GM19035 (cell line): ENCODE results near the gene ALOX5.
A peak's percentile ranks its signal among the peaks of the same experiment; 100 is the strongest.

Source experiments
- ATAC-seq: cut with Tn5 transposase; IDR thresholded peaks from one replicate; pipeline ENCODE4 v1.9.1; 2021; ENCODE audit not compliant: unreplicated experiment

The ALOX5 gene

DNA sequence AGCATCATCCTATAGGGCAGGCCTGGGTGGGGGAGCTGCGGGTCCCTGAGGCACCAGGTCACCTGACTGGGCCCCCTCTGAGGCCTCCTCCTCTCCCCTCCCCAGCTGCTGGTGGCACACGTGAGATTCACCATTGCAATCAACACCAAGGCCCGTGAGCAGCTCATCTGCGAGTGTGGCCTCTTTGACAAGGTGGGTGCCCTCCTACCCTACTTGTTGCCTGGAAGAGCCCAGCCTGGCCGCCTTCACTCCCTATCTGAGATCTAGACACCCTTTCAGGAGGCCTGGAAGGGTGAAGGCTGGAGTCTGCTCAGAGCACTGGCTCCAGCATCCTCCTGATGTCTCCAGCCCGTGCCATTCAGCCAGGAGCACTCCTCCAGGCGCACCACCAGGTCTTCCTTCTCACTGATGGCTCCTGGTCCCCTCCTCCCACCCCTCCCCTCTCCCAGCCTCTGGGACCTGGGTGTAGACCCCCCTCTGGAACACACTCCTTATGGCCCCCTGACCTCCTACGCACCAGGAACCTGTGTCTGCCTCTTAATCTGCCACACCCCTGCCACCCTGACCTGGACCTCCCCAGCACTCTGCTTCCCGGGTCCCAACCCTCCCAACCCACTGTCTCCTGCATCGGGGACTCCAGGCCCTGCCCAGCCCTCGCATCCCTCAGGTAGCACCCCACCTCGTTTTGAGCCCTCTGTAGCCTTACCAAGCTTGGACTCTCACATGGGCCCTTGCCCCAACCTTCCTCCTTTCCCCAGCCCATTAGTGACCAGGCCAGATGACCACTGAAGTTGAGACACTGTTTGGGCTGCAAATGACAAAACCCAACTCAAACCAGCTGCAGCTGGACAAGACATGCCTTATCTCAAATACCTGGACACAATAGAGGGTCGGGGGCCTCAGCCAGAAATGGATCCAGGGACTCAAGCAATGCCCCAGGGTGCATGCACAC is 67.5 kb downstream of the ALOX5 start:
- ATAC-seq = no peak

DNA sequence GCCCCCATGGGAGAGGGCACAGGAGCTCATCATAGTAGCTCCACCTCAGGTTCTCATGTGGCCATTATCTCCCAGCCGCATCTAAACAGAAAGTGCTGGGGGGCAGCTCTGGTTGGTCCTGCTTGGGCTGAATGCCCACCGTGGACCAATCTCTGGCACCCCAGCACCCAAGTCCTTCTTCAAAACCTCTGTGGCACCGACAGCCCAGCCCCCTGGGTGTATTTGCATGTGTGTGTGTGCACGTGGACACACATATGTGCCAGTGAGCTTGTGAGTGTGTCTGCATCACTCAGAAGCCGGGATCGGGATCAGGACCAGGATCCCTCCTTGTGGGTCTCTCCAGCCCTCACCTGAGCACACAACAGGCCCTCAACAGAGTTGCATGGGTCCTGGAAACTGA is 68.2 kb downstream of the ALOX5 start:
- no peak for ATAC-seq

DNA sequence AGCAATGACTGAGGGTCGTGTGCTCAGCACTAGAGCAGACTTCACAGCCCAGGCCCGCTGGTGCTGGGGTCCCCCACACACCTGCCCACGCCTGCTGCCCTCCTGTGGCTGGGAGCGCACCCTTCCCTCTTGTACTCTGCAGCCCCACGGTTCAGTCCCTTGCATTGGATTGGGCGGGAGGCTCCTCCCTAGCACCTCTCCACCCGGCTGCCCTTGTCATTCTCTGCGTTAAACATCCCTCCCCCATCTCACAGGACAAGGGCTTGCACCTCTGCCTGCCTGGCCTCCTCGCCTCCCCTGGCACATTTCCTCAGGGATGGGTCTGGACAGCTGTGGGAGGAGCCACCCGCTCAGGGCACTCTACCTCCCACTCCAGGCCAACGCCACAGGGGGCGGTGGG is 68.6 kb downstream of the ALOX5 start:
- ATAC-seq = no peak

DNA sequence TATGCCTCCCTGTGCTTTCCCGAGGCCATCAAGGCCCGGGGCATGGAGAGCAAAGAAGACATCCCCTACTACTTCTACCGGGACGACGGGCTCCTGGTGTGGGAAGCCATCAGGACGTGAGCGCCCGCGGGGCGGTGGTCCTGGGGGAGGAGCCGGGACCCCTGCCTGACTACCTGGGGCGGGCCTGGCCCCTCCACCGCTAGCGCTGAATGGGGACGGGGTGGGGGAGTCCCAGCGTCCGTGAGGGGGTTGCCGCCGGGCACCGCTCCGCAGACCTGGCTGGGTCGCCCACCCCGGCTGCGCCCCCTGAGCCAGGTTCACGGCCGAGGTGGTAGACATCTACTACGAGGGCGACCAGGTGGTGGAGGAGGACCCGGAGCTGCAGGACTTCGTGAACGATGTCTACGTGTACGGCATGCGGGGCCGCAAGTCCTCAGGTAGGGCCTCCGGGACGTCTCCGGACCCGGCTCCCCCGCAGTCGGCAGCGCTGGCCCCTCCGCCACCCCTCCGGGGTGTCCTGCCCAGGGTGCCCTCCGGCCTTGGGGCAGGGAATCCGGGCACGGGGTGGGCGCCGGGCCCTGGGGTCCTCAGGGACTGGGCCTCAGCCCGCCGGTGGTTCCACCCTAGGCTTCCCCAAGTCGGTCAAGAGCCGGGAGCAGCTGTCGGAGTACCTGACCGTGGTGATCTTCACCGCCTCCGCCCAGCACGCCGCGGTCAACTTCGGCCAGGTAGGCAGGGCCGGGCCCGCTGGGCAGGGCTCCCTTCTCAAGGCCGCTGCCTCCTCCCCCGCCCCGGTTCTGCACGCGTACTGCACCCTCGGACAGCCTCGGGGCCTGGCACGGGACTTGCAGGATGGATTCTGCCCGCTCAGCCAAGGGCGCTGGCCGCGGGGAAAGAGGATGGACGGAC is 69.3 kb downstream of the ALOX5 start:
- no peak for ATAC-seq

DNA sequence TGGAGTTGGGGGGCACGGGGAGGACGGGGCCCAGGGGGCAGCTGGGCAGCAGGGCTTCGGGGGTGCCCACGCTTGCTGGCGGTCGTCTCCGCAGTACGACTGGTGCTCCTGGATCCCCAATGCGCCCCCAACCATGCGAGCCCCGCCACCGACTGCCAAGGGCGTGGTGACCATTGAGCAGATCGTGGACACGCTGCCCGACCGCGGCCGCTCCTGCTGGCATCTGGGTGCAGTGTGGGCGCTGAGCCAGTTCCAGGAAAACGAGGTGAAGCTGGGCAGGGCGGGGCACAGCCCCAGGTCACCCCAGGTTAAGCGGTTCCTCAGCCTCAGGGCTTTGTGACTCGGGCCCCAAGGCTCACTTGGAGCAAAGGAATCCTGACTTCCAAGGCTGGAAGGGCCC is 70.0 kb downstream of the ALOX5 start:
- no peak for ATAC-seq

DNA sequence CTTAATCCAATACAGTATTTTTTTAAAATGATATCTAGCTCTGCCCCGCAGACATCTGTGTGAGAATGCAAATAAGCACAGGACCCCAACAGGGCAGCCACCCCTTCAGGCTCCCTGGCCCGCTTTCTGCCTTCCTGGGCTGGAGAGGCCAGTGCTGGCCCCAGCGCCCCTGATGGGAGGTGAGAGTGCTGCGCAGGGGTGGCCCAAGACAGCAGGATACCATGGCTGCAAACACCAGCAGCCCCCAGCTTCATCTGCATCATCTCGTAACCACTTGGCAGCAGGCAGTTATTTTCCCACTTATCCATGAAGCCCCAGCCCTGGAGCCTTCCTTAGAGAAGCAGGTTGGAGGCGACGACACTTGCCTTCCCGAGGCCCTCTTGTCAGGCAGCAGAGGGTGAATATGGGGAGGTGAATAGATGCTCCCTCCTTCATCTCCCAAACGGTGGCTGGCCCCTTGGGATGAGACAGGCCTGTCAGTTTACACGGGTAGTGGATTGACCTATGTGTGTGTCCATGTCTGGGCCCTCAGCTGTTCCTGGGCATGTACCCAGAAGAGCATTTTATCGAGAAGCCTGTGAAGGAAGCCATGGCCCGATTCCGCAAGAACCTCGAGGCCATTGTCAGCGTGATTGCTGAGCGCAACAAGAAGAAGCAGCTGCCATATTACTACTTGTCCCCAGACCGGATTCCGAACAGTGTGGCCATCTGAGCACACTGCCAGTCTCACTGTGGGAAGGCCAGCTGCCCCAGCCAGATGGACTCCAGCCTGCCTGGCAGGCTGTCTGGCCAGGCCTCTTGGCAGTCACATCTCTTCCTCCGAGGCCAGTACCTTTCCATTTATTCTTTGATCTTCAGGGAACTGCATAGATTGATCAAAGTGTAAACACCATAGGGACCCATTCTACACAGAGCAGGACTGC is 71.2 kb downstream of the ALOX5 start:
- no peak for ATAC-seq

DNA sequence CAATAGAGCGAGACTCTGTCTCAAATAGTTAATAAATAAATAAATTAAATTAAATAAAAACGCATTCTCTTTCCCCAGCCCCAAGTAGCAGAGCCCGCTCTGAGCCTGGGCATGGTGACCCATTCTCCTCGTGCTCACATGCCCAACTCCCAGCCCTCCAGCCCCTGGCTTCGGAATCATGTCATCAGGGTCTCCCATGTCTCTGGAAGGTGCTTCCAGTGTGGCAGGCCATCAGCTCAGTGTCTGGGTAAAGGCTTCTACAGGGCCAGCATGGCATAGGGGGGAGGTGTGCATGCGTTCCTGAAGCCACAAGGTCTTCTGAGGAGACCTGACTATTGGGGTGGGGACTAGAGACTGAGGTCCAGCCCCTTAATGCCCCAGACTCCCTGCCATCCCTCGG is 72.8 kb downstream of the ALOX5 start:
- ATAC-seq = no peak

DNA sequence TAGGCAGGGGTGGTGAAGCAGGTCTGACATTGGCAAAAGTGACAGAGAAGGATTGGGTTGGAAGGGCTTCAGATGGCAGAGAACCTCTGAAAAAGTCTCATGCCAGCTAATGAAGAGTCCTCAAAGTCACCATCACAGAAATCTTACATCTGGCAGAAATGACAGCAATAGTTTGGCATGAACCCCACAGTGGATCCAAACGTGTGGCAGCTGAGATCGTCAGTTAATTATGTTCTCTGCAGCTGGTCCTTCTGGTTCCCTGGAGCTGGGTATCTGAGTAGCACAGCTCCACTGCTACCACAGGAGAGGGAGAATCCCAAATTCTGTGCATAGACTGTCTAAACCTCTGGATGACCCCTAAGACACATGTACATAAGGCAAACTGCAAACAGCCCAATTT is 73.4 kb downstream of the ALOX5 start:
- no peak for ATAC-seq

DNA sequence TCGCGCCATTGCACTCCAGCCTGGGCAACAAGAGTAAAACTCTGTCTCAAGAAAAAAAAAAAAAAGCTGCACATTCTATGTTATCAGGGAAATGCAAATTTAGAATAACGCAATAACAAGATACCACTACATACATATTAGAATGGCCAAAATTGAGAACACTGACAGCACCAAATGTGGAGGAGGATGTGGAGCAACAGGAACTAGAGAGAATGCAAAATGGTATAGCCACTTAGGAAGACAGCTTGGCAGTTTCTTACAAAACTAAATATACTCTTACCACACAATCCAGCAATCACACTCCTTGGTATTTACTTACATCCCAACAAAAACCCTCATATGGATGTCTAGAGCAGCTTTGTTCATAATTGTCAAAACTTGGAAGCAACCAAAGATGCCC is 76.8 kb downstream of the ALOX5 start:
- ATAC-seq = no peak

DNA sequence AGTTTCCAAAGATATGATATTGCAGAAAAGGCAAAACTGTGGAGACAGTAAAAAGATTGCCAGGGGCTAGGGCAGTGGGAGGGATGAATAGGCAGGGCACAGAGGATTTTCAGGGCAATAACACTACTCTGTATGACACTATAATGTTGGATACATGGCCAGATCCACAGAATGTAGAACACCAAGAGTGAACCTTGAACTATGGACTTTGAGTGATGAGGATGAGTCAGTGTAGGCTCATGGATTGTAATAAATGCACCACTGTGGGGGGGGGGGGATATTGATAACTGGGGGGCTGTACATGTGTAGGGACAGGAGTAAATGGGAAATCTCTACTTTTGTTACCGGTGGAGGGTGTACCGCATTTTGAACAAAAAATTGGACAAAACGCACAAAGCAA is 77.4 kb downstream of the ALOX5 start:
- ATAC-seq = no peak

DNA sequence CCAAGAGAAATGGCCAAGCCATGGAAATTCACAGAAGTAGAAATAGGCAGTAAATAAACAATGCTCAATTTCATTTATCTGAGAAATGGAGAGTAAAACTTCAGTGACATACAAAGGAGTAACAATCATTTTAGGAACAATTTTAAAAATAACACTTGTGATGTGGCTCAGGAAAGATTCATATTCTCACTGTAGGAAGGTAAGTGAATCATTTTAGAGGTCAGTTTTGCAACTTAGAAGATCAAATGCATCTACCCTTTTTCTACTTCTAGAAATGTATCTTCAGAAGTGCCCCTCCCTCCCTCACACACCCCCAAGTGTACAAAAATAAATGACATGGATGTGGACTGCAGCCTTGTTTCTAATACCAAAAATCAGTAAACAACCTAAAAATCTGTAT is 78.3 kb downstream of the ALOX5 start:
- ATAC-seq = no peak

DNA sequence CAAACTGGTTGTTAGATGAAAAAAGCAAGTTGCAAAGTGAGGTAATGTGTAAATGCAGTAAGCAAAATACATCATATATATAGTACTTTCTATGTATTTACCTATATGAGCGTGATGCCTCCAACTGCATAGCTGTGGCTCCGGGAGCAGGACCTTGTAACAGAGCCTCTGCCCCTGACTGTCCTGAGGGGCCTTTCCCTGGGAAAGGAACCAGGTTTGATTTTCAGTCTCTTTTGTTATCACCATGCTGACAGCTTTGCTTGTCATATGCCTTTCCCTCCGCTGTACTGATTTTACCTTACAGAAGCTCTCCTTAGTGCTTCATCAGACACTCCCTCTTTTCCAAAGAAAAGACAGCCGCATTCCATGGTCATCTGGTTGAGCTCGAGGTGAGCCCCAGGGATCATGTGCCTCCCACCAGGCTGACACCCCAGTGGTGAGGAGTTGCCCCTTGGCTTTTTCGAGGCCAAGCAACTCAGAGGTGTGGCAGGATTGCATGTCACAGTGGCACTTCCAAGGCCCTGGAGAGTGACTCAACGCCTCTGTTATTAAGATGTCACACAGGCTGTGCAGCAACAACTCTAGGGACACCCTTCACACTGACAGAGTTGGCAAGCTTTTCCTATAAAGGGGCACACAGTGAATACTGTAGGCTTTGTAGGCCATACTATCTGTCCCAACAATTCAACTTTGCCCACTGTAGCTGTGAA is 78.9 kb downstream of the ALOX5 start:
- ATAC-seq = no peak

DNA sequence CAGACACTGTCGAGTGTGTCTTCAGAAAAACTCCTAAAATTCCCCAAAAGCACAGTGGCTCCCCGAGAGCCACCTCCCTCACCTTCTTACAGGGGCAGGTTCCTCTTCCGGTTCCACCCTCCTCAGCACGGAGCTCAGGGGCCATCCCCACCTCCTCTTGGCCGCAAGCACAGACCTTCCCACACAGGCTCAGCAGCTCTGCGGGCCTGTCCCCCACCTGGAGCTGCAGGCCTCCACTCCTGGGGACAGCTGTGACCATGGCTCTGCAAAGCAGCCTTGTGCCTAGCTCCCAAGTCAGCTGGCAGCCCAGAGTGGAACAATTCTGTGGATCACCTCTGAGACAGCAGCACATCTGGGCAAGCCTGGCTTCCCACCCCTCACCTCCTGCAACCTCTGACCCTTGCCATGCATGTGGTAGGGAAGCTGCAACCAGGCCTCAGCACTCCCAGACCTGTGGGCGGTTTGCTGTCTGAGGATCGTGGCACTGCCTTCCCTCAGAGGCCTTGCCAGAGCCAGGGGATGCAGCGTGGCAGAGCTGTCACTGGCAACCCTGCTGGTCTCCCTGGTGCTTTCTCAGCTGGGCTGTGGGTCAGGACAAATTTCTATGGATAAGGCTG is 79.7 kb downstream of the ALOX5 start:
- peak; percentile 69 for ATAC-seq

DNA sequence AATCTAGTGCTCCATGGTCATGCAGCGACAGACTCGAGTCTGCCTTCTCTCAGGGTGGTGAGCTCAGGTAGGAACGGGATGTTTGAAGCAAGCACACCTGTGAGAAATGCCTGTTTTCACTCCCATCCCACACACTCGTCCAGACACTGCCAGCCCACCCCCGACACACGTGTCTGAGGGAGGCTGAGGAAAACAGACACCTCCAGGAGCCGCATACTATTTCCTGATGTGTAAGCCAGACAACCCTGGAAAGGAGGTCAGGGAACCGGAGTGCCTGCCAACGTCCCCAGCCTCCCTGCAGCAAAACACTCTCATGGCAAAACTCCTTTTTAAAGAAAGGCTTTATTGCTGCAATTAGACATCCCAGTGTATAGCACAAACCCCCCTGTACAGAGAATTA is 80.2 kb downstream of the ALOX5 start:
- no peak for ATAC-seq

DNA sequence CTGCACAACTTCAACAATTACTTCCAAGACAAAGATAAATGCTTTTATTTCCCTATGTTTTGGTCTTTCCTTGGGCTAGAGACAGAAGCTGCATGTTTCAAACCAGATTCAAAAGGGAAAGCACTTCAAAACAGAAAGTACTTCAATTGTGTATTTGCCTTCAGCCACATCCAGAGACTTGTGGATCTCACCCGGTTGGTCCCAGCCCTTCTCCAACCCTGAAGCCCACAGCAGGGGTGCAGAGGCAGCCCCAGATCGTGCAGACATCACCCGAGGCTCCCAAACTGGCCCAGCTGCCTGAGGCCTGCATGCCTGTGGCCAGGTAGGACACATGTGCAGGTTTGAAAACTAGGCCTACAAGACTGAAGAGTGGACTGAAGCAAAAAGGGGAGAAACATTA is 80.8 kb downstream of the ALOX5 start:
- peak; percentile 41 for ATAC-seq

DNA sequence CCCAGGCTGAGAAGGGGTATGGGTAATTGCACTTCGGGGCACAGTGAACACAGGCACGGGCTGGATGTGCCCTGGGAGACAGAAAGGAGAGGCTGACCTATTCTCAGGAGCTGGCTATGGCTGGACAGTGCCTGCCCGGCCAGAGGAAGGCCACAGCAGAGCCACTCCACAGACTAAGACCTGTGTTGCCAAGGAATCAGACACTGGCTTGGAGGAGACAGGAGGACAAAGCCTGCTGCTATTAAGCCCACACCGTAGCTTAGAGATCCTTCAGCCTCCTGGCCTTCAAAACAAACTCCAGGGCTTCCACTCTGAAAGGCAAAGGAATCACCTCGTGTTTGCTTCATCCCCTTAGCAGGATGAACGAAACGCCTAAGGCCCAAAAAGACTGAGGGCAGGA is 82.2 kb downstream of the ALOX5 start:
- no peak for ATAC-seq

DNA sequence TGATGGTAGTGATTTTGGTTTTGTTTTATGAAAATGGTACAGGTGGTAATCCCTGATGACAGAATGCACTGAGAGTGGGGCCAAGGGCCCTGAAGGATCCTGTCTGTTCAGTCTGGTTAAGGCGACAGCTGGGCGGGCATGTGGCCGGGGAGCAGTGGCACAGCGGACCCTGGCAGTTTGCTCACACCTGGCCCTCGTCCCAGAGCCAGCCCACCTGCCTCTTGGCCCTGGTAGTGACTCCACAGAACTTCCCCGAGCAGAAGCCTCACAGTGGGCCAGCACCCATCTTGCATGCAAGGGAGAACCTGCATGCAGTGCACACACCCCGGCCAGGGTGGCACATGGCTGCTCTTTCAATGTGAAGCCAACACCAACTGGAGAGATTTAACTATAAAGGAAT is 82.8 kb downstream of the ALOX5 start:
- ATAC-seq = no peak

DNA sequence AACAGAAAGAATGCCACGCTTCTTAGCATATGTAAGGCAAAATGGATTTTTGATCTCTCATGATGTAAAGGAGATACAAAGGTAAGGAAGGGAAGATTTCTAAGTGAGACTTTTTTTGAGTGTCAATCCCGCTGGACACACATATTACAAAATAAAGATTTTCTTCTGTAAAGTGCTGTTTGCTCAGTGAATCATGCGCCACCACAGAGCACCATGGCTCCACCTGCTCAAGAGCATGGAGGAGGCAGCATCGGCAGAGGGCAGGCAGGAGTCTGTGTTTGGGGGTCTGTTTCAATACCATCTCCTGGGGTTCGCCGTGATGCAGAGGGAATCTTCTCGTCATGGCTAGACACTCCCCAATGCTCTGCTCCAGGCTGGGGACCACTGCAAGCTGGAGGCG is 83.5 kb downstream of the ALOX5 start:
- ATAC-seq = no peak

DNA sequence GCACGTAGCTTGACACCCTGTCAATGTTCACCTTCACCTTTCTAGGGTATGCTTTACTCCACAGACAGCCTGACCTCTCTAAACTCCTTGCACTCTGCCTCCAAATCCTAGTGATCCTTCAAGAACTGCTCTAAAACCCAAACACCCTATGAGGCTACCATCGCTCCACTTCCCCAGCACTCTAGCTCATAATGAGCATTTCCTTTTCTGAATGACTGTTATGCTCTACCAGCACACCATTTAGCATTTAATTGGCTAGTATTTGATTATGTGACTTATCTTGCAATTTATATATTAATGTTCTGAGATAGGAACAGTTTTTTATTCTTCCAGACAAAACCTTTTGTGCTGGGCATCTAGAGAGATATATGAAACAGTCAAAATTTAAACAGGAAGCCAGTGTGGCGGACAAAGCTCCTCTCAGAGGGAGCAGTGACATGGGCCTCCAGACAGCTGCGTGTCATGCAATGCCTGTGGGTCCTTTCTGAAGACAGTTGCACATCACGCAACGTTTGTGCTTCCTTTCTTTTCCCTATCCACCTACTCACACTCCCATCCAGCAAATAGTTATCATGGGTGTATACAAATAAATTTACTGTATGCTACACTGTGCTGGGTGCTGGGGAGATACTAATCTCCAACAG is 86.3 kb downstream of the ALOX5 start:
- peak; percentile 41 for ATAC-seq
